Stimulated activated CD4-positive, alpha-beta T cell treated with anti-CD3 and anti-CD28 coated beads, Interleukin-15, amount 100 ng/mL, for 1 hour (primary cell): ENCODE results near the gene HTR3B.
"Not testable (repeated sequence)": the region's sequence is repeated elsewhere in the genome, so short reads cannot be mapped to it uniquely, and the experiment has no call there.

ENCODE experiments used
- DNase-seq, 2 donors: peaks; one replicate each; pipeline ENCODE4 v3.0.0-alpha.2; 2020; ENCODE audit warnings: low read depth in 1 of 2, low spot score in 1 of 2

Gene HTR3B

GRCh38 chr11:113904379-113905101 is at the start of gene HTR3B:
Gene HTR3B (plus strand): TSS chr11:113904796. CDS start chr11:113904934, 138 bp downstream.
- no peak for DNase-seq

GRCh38 chr11:113855803-113856202 is 48.8 kb upstream of the HTR3B start:
- DNase-seq = no peak

- DNase-seq = no peak
Observed at GRCh38 chr11:113856966-113857759, 47.4 kb upstream of the HTR3B start.

- no peak for DNase-seq
Observed at GRCh38 chr11:113859665-113860064, 44.9 kb upstream of the HTR3B start.

GRCh38 chr11:113862435-113862834 is 42.2 kb upstream of the HTR3B start:
- DNase-seq = no peak

- no peak for DNase-seq
Observed at GRCh38 chr11:113864410-113864809, 40.2 kb upstream of the HTR3B start.

GRCh38 chr11:113865873-113866272 is 38.7 kb upstream of the HTR3B start:
- no peak for DNase-seq

- DNase-seq = no peak
Observed at GRCh38 chr11:113867843-113868503, 36.6 kb upstream of the HTR3B start.

GRCh38 chr11:113871336-113871735 is 33.3 kb upstream of the HTR3B start:
- no peak for DNase-seq

- DNase-seq = no peak
Observed at GRCh38 chr11:113873236-113873626, 31.4 kb upstream of the HTR3B start.

- DNase-seq = no peak
Observed at GRCh38 chr11:113874096-113874495, 30.5 kb upstream of the HTR3B start.

- peak in 1 of 2 donors; percentile 33 for DNase-seq
Observed at GRCh38 chr11:113874581-113875233, 29.9 kb upstream of the HTR3B start.

GRCh38 chr11:113875234-113876073 is 29.1 kb upstream of the HTR3B start, which contains the start of gene USP28:
Gene USP28 (minus strand): TSS chr11:113875572. CDS start chr11:113875501, 71 bp downstream.
- DNase-seq = peak; percentile 58 to 62

- DNase-seq = no peak
Observed at GRCh38 chr11:113876074-113876797, 28.4 kb upstream of the HTR3B start.

- DNase-seq = no peak
Observed at GRCh38 chr11:113876798-113877669, 27.6 kb upstream of the HTR3B start.

- DNase-seq = no peak
Observed at GRCh38 chr11:113877670-113878055, 26.9 kb upstream of the HTR3B start.

GRCh38 chr11:113879446-113879845 is 25.1 kb upstream of the HTR3B start:
- DNase-seq = not testable (repeated sequence)

- DNase-seq = no peak
Observed at GRCh38 chr11:113880971-113881370, 23.6 kb upstream of the HTR3B start.

- DNase-seq = no peak
Observed at GRCh38 chr11:113881856-113882255, 22.7 kb upstream of the HTR3B start.
